LHCN-M2 (cell line): Measurements from ENCODE around the gene UGT1A4. TPM values are rescaled to one million over a fixed set of nuclear protein-coding genes. Genes with fewer than 3 reads are reported as not detected.

ENCODE experiments used
- total RNA-seq: library from RNA; depleted of rRNA; stranded (reverse); fragments of >200 nt; gene quantifications from 2 replicates; pipeline ENCODE4 v1.2.3, GENCODE V29; 2014; rRNA removed

UGT1A4 gene
- total RNA-seq, 1 experiment from 2014 or later = not detected

Other genes starting within 250 kb of the UGT1A4 start
- 28.5 and 30.0 TPM in 2 replicates for gene USP40, start 152.0 kb upstream of the UGT1A4 start, total RNA-seq
- gene UGT1A8, start 101.1 kb upstream of the UGT1A4 start, total RNA-seq = not detected in 2 replicates
- not detected in 2 replicates for gene UGT1A10, start 82.3 kb upstream of the UGT1A4 start, total RNA-seq
- not detected in 2 replicates for gene UGT1A9, start 46.8 kb upstream of the UGT1A4 start, total RNA-seq
- gene UGT1A7, start 36.8 kb upstream of the UGT1A4 start, total RNA-seq = not detected in 2 replicates
- not detected in 2 replicates for gene UGT1A6, start 25.8 kb upstream of the UGT1A4 start, total RNA-seq
- gene UGT1A5, start 5.8 kb upstream of the UGT1A4 start, total RNA-seq = not detected in 2 replicates
- gene UGT1A3, start 10.3 kb downstream of the UGT1A4 start, total RNA-seq = not detected in 2 replicates
- gene UGT1A1, start 41.5 kb downstream of the UGT1A4 start, total RNA-seq = not detected in 2 replicates
- not detected in 2 replicates for gene MROH2A, start 59.6 kb downstream of the UGT1A4 start, total RNA-seq
- gene HJURP, start 135.8 kb downstream of the UGT1A4 start, total RNA-seq = 123 and 124 TPM in 2 replicates
- gene TRPM8, start 198.6 kb downstream of the UGT1A4 start, total RNA-seq = 0.80 and 0.90 TPM in 2 replicates